Loucy (cell line): ENCODE results near the gene SPOPL.

Experiments used
- H2AFZ ChIP-seq: fragments of 200-600 bp; sonication (generic); 2 replicates; pipeline ENCODE4 v1.6.0; 2016; ENCODE audit warnings: antibody characterized with exemption, mild to moderate bottlenecking, low read length, moderate library complexity
- H3F3A ChIP-seq: fragments of 200-600 bp; 2 replicates; pipeline ENCODE4 v1.6.0; 2016; ENCODE audit warnings: antibody characterized with exemption, low read depth, mild to moderate bottlenecking
- H3K27me3 ChIP-seq: fragments of 200-600 bp; sonication (generic); 2 replicates; pipeline ENCODE4 v1.6.1; 2014; ENCODE audit warnings: low read length, mild to moderate bottlenecking; ENCODE audit not compliant: insufficient read depth, poor library complexity, severe bottlenecking
- H3K36me3 ChIP-seq: fragments of 200-600 bp; sonication (generic); 2 replicates; pipeline ENCODE4 v1.6.1; 2016; ENCODE audit warnings: low read length; ENCODE audit not compliant: insufficient read depth
- H3K4me1 ChIP-seq: fragments of 200-600 bp; sonication (generic); 2 replicates; pipeline ENCODE4 v1.5.1; 2014; ENCODE audit warnings: low read length, mild to moderate bottlenecking; ENCODE audit not compliant: insufficient read depth, poor library complexity, severe bottlenecking
- H3K4me2 ChIP-seq: fragments of 200-600 bp; sonication (generic); 2 replicates; pipeline ENCODE4 v1.6.0; 2014; ENCODE audit warnings: antibody characterized with exemption, low read length, low read depth, mild to moderate bottlenecking; ENCODE audit not compliant: poor library complexity, severe bottlenecking
- H3K4me3 ChIP-seq: fragments of 200-600 bp; sonication (generic); 2 replicates; pipeline ENCODE4 v1.5.1; 2014; ENCODE audit warnings: low read length, mild to moderate bottlenecking, mixed read lengths; ENCODE audit not compliant: poor library complexity, severe bottlenecking
- H3K79me2 ChIP-seq: fragments of 200-600 bp; sonication (generic); 2 replicates; pipeline ENCODE4 v1.6.1; 2014; ENCODE audit warnings: low read length; ENCODE audit not compliant: insufficient read depth
- H3K9ac ChIP-seq: fragments of 200-600 bp; sonication (generic); 2 replicates; pipeline ENCODE4 v1.6.0; 2014; ENCODE audit warnings: mild to moderate bottlenecking, low read depth, low read length, moderate library complexity; ENCODE audit not compliant: poor library complexity, severe bottlenecking
- H3K9me2 ChIP-seq: fragments of 200-600 bp; sonication (generic); replicated peaks from 2 replicates; pipeline ENCODE4 v1.6.1; 2016; ENCODE audit warnings: low read depth, low read length, mixed read lengths
- H3K9me3 ChIP-seq: fragments of 200-600 bp; sonication (generic); 2 replicates; pipeline ENCODE4 v1.6.1; 2014; ENCODE audit warnings: mild to moderate bottlenecking, antibody characterized with exemption, low read length, low read depth; ENCODE audit not compliant: insufficient read depth
- H4K20me1 ChIP-seq: fragments of 200-600 bp; sonication (generic); 2 replicates; pipeline ENCODE4 v1.6.0; 2014; ENCODE audit warnings: antibody characterized with exemption, low read length, mild to moderate bottlenecking; ENCODE audit not compliant: insufficient read depth, poor library complexity, severe bottlenecking
- CTCF ChIP-seq: fragments of 200-600 bp; sonication (generic); conservative IDR thresholded peaks from 2 replicates; pipeline ENCODE4 v1.5.1; 2014; ENCODE audit warnings: mild to moderate bottlenecking, antibody characterized with exemption, low read length
- EZH2phosphoT487 ChIP-seq: fragments of 200-600 bp; IDR thresholded peaks from 2 replicates; pipeline ENCODE4 v1.6.1; 2018; ENCODE audit warnings: antibody characterized with exemption, mild to moderate bottlenecking, moderate library complexity, borderline replicate concordance

SPOPL gene

DNA sequence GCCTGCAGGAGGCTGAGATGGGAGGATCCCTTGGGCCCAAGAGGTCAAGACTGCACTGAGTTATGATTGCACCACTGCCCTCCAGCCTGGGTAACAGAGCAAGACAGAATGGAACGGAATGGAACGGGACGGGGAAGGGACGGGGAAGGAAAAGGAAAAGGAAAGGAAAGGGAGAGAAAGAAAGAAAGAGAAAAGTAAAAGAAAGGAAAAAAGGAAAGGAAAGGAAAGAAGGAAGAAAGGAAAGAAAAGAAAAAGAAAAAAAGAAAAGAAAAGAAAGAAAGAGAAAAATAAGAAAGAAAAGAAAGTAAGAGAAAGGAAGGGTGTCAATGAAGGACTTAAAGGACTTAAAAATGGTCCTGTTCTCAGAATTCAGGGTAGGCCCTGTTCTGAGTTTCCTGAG, 4.3 kb upstream of the SPOPL start:
- no peaks in the 10 kb centered on the region for H3K9me2 ChIP-seq
- no peaks in the 10 kb centered on the region for H3K27me3 ChIP-seq

GRCh38 chr2:138499684-138500083, 1.9 kb upstream of the SPOPL start:
- Histone ChIP-seq H3K4me1 (no peaks in the 10 kb centered on the region), H4K20me1 (no peaks in the 10 kb centered on the region), H3K9me3 (no peaks in the 10 kb centered on the region), H2AFZ (no peak overlapping the region), H3K79me2 (no peaks in the 10 kb centered on the region), H3K9me2 (no peaks in the 10 kb centered on the region), H3K4me2 (no peak overlapping the region), H3K27me3 (no peaks in the 10 kb centered on the region), H3F3A (no peaks in the 10 kb centered on the region), H3K4me3 (no peak overlapping the region), H3K36me3 (no peaks in the 10 kb centered on the region), H3K9ac (no peak overlapping the region)
- TF ChIP-seq CTCF (no peak), EZH2phosphoT487 (no peak)

More for the DNA sequence above, 4.3 kb upstream of the SPOPL start:
- H2AFZ ChIP-seq: no peak overlapping the region
- H3K9me3 ChIP-seq: no peaks in the 10 kb centered on the region
- TF ChIP-seq EZH2phosphoT487 (no peak), CTCF (no peak)
- H3K9ac ChIP-seq: no peak overlapping the region
- no peaks in the 10 kb centered on the region for H3K36me3 ChIP-seq
- H3F3A ChIP-seq: no peaks in the 10 kb centered on the region
- H3K4me3 ChIP-seq: no peak overlapping the region
- H3K4me2 ChIP-seq: no peak overlapping the region
- no peaks in the 10 kb centered on the region for H3K79me2 ChIP-seq
- no peaks in the 10 kb centered on the region for H4K20me1 ChIP-seq
- H3K4me1 ChIP-seq: no peaks in the 10 kb centered on the region

GRCh38 chr2:138500592-138501424, 762 bp upstream of the SPOPL start:
- H3K9me3 ChIP-seq: no peaks in the 10 kb centered on the region
- H2AFZ ChIP-seq: no peak overlapping the region
- H3F3A ChIP-seq: no peaks in the 10 kb centered on the region
- H3K9ac ChIP-seq: no peak overlapping the region
- H3K4me2 ChIP-seq: no peak overlapping the region
- H3K4me3 ChIP-seq: no peak overlapping the region
- H4K20me1 ChIP-seq: no peaks in the 10 kb centered on the region
- no peak for TF ChIP-seq EZH2phosphoT487
- TF ChIP-seq CTCF: no peak
- no peaks in the 10 kb centered on the region for H3K4me1 ChIP-seq
- H3K79me2 ChIP-seq: no peaks in the 10 kb centered on the region
- H3K36me3 ChIP-seq: no peaks in the 10 kb centered on the region
- H3K27me3 ChIP-seq: no peaks in the 10 kb centered on the region
- H3K9me2 ChIP-seq: no peaks in the 10 kb centered on the region
